Transverse colon (tissue), 3 donors: ENCODE results near the gene POLK.

Source experiments
- EP300 ChIP-seq: sonication (generic); formaldehyde crosslinking; IDR thresholded peaks from one replicate; pipeline ENCODE4 v1.6.1; 2017; ENCODE audit warnings: antibody characterized with exemption, low read depth
- TF ChIP-seq, protein P1 (sequence below), 5 experiments: fragments of 200-600 bp in 3 of 5; fragments of 450-650 bp in 2 of 5; sonication (generic) in 3 of 5; IDR thresholded peaks; 1 replicate in 2 of 5; 2 replicates in 3 of 5; pipeline ENCODE4 v1.5.1; 2016 to 2017; ENCODE audit warnings: antibody characterized with exemption in 5 of 5, inconsistent platforms in 3 of 5, mild to moderate bottlenecking in 2 of 5, moderate library complexity in 1 of 5

- TF ChIP-seq, protein P1, sequence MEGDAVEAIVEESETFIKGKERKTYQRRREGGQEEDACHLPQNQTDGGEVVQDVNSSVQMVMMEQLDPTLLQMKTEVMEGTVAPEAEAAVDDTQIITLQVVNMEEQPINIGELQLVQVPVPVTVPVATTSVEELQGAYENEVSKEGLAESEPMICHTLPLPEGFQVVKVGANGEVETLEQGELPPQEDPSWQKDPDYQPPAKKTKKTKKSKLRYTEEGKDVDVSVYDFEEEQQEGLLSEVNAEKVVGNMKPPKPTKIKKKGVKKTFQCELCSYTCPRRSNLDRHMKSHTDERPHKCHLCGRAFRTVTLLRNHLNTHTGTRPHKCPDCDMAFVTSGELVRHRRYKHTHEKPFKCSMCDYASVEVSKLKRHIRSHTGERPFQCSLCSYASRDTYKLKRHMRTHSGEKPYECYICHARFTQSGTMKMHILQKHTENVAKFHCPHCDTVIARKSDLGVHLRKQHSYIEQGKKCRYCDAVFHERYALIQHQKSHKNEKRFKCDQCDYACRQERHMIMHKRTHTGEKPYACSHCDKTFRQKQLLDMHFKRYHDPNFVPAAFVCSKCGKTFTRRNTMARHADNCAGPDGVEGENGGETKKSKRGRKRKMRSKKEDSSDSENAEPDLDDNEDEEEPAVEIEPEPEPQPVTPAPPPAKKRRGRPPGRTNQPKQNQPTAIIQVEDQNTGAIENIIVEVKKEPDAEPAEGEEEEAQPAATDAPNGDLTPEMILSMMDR (IDR thresholded peaks at IDR 0.05): no peak
- TF ChIP-seq EP300: no peak
Measured at GRCh38 chr5:75603371-75603770, 91.7 kb downstream of the POLK start.
